HG02571 (cell line): Measurements from ENCODE around the gene LRAT.

Experiments
- ATAC-seq: cut with Tn5 transposase; IDR thresholded peaks from one replicate; pipeline ENCODE4 v1.9.1; 2021; ENCODE audit warnings: mild to moderate bottlenecking, moderate library complexity; ENCODE audit not compliant: unreplicated experiment

LRAT gene

DNA sequence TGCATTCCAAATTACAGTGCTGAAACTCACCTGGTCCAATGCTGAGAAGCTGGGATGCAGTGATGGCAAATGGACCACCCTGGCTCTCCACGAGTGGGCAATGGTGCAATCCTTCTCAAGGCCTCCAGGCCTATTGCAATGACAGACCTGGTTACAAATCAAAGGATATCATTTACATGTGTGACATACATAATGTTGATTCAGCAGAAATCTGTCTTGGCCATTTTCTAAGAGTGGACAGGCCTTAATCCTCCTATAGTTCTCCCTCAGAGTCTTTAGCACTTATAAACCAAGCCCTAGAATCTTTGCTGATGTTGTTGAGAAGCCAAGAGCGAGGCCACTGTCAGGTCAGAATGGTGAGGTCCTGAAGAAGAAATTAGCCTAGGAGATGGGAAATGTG, 17.1 kb downstream of the LRAT start:
- no peak for ATAC-seq

DNA sequence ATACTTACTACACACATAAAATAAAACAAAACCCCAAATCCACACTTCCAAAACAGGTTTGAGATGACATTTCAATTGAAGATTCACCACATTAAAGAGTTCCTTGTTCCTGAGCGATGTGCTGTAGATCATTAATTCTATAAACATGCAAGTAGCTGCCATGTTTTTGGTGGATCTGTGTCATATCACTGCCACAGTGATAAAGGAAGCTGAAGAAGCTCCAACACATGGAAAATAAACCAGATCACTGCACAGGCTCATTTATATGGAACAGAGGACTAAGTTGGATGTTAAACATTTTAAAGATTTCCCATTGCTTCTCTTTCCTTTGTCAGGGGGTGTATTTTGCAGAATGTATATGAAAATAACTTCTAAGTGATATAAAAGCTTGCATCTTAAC, 34.5 kb downstream of the LRAT start:
- no peak for ATAC-seq

DNA sequence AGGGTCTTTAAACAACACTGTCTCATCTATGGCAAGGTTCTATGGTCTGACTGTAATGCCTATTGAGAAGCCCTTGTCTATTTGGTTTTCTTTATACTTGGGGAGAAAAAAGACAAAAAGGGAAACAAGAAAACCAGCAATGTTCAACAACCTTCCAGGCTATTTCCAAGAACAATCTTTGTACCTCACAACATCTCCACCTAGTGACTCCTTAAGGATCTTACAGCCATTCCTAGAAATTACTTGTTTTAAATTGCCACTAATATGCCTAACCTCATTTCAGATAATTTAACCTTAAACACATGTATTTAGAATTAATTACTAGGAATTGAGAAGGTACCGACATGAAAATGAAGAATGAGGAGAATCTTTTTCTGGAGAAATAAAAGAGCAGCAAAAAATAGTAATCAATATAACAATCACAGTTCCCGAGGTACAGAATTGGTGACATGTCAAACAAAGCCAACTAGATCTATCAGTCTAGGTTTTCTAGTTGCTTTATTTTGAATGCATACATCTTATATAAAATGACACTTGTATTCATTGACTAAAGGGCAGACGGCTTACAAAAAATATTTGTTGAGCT, 35.7 kb downstream of the LRAT start:
- no peak for ATAC-seq

- no peak for ATAC-seq
Measured at GRCh38 chr4:154781126-154781982, 37.6 kb downstream of the LRAT start, which contains the start of gene RBM46. TSS of gene RBM46 (plus strand) at chr4:154781272. CDS start at chr4:154796753, 15,481 bp downstream.

GRCh38 chr4:154781983-154782293, 38.1 kb downstream of the LRAT start:
- no peak for ATAC-seq
